Measurements from ENCODE around the gene XCR1.
"Not testable (repeated sequence)": the region's sequence is repeated elsewhere in the genome, so short reads cannot be mapped to it uniquely, and the experiment has no call there.

The XCR1 gene

DNA sequence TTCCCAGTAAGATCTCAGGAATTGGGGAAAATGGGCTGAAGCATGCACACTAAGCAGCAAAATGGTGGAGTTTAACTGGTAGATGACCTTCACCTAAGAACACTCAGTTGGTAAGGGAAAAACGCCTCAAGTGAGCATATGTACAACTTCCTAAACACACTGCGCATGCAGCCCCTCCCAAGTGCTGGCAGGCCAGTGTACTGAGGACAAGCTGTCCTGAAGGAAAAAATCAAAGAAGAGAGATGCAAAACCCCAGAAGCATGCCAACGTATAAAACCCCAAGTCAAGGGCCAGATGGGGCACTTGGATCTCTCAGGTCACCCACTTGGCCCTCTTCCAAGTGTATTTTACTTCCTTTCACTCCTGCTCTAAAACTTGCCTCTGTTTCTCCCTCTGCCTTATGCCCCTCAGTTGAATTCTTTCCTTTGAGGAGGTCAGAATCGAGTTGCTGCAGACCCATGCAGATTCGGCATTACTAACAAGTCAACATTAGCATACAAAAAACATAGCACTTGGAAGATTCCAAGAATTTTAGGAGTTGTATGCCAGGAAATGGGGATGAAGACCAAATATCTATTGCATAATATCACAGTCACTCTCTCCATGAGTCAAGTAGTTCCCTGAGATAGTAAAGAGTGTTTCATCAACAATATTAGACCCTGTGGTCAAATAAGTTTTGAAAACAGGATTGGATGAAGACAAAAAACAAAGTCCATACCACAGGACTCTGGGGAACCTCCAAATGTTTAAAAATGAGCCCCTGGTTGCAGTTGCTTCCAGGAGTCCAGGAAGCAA, 20.8 kb downstream of the XCR1 start:
- DNase-seq (ENCODE audit: low read depth in 2 of 2): no peak

DNA sequence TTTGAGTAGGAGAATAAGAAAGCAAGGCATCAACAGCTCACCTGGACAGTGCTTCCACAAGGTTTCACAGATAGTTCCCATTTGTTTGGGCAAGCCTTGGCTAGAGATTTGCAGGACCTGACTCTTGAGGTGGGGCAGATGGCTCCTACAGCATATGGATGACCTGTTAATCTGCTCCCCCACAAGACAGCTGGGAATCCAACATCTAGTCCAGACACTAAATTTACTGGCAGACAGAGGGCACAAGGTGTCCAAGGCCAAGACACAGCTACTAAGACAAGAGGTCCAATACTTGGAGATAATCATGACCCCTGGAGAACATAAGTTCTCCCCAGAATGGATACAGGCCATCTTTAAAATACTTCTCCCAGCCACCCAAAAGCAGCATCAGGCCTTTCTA, 23.6 kb downstream of the XCR1 start:
- DNase-seq (ENCODE audit: low read depth in 2 of 2): not testable (repeated sequence)

DNA sequence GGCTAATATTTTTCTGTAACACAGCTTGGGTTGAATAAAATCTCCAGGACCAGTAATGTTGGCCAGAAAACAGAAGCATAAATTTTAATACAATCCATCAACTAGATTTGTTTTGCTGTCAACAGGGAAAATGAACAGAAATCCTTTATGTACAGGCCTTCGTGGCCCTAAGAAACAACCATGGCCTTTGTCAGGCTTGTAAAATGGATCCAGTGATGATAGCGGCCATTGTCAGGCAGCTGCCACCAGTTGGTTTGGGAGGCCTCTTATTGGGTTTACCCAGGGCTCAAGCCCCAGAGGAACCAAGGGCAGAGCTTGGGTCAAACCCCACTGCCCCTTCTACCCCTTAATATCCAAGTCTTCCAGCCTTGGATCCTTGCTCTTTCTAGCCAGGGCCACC, 26.1 kb downstream of the XCR1 start:
- no peak for DNase-seq (ENCODE audit: low read depth in 2 of 2)

DNA sequence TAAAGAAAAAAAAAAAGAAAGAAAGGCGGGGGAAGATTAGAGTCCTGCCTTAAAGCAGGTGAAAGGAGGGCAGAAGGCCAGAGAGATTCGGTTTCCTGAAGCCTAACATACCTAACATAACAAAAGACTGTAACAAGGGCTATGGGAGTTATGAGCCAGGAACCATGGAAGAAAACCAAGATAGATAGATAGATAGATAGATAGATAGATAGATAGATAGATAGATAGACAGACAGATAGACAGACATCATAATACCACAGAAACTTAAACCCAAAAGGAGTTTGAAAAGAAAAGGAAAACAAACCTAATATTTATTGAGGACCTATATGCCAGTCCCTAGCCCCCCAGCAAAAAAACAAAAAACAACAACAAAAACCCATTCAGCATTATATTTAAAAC, 29.3 kb downstream of the XCR1 start:
- no peak for DNase-seq (ENCODE audit: low read depth in 2 of 2)

DNA sequence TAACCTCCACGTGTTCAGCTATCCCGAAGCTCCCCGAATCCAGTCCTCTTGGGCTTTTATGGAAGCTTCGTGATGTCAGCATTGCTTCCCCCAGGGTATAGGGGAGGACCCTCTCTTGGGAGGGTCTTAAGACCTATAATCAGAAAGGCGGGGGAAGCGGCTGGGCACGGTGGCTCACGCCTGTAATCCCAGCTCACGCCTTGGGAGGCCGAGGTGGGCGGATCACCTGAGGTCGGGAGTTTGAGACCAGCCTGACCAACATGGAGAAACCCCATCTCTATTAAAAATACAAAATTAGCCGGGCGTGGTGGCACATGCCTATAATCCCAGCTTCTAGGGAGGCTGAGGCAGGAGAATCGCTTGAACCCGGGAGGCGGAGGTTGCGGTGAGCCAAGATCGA, 29.8 kb downstream of the XCR1 start:
- DNase-seq (ENCODE audit: low read depth in 2 of 2): not testable (repeated sequence)

DNA sequence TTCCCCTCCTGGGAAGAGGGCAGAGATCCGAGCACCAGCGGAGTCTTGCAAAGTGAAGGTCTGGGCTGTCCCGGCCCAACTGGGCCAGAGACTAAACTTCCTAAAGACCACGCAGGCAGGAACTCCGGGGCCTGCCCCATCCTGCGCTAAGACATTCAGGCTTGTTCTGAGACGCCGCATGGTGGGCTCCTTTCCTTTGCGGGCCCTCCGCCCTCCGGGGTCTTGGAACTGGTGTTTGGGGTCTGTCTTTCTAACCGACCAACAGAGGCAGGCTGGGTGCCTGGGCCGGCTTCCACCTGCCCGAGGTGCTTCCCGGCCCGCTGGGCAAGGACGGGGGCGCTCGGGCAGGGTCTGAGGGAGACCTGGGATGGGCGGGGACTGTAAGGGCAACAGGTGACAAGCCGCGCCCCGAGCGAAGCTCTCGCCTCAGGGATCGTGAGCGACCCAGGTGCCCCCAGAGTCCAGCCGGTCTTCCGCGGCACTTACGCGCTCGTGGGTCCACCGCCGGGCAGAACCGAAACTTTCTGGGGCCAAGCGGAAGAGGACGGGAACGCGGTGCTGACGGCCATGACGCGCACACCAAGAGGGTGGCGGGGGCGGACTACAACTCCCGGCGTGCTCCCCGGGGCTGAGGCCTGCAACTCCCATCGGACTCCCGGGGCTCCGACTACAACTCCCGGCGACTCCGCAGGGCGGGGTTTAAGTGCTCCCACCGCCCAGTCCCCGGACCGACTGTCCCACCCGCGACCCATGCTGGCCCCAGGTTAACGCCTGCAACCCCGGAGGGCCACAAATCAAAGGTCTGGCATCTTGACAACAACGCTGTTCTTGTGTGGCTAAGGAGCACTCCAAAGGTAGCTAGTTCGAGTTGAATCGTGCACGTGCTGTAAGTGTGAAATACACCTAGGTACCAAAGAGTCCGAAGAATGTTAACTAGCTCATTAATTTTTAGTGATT, 31.8 kb downstream of the XCR1 start, which contains the start of gene FYCO1:
Gene FYCO1 (minus strand): TSS at position 589 of the 957 bp plus-strand sequence. CDS start 10,914 bp downstream, outside the sequence.
- peak; percentile 82 to 90 for DNase-seq (ENCODE audit: low read depth in 2 of 2)

DNA sequence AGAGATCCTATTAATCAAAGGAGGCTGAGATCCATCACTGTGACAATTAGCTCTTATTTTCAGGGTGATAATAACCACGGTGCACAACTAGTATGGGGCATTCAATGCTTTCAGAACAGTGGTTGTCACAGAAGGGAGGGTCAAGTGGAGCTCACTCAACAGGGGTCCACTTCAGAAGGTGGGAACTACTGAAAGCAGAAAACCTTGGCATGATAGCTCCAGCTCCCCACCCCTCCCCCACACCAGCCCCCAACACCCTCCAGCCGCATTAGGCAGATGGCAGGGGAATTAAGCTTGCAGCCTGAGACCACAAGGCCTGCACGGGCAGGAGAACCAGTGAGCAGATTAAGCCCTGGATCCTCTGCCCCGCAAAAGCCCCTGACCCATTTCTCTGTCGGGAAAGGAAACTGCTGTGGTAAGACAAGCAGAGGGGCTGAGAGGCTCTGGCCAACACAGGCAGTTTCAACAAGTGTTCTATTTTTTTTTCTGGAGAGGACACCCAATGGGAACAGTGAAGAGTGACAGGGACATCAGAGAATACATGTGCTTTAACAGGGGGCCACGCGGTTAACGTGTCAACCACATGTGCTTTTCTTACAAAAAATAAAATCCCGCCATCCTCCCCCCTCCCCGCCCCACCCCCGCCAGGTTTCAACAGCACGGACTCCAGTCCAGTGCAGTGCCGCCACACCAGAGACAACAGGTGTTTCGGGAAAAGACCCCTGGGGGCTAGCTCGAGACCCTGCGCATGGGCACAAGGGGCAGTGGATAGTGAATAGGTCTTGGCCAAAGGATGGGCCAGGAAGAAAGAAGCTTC, 32.7 kb downstream of the XCR1 start:
- peak in 1 of 2 donors; percentile 22 for DNase-seq (ENCODE audit: low read depth in 2 of 2)

DNA sequence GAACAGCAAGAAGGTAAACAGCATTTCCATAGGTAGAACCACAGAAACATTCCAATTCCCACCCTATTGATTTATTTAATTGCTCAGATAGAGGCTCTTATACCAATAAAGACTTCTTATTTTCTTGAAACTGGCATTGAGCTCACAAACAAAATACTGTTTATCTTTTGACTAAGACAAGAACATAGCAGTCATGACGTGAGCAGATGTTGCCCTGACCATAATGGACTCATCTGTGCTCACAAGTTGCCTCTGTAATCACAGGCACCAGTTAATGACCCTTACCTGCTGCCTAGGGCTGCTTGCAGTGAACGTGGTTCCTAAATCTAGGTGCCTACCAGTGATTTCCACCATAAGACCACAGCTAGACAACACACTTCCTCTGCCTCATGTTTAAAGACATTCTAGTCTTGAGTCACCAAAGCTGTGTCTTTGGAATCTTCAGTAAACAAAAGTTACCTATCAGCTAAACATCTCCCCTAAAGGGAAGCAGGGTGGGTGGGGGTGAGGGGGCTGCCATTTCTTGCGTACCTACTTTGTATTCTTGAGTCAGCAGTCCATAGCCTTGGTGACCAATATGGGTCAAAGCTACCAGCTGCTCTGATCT, 33.8 kb downstream of the XCR1 start:
- DNase-seq (ENCODE audit: low read depth in 2 of 2): no peak

DNA sequence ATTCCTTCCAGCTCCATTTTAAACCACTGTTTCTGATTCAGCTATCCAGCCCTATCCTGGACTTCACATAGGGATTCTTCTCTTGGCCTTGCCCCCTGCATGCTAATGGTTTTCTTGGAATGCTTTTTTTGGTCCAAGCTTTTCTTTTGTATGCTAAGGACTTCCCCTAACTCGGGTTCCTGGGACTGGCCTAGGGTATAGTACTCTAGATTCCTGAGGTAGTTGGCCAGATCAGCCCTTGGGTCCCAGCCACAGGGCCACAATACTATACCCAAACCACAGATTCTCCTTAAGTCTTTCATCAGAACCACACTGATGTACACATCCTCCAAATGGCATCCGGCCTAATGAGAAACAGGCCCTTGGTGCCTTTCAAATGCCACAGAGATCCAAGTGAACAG, 34.5 kb downstream of the XCR1 start:
- no peak for DNase-seq (ENCODE audit: low read depth in 2 of 2)

DNA sequence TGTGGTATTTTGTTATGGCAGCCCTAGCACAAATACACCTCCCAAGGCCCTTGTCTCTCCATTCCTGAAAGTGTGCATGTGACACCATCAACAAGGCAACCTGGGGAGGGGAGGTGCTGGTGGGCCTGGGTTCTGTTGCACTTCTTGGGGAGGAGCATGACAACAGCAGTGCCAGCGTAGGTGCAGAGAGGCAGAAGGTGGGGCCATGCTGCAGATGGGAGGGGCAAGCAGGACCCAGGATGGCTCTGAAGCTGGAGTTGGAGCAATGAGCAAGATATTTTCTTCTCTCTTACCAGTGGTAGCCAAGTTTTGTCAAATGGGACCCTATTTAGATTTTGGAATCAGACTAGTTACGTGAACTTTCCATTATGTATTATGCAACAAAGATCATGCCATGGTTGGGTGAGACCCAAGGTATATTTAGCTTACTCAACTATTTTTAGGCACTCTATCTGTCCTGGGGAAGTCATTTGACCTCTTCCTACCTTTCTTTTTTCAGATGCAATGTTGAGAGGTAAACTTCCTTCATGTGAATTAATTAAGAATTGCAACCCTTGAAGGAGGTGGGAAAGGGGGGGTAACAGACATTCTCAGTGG, 35.1 kb downstream of the XCR1 start:
- DNase-seq (ENCODE audit: low read depth in 2 of 2): no peak

DNA sequence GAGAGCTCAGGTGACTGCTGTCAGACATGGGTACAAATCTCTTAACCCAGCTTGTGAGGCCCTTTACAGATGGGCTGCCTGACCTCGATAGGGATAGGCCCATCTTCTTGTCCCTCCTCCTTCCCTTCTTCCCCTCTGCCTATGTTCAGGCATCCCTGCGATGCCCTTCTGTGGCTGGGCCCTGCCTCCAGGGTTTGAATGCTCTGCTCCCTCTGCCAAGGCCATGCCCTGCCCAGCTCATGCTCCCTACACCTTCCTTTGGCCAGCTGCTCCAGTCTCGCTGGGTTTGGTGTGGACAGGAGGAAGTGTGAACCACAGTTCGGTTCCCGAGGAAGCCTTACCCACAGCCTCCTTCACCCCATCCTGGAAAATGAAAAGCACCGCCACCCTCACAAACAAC, 35.9 kb downstream of the XCR1 start:
- no peak for DNase-seq (ENCODE audit: low read depth in 2 of 2)

DNA sequence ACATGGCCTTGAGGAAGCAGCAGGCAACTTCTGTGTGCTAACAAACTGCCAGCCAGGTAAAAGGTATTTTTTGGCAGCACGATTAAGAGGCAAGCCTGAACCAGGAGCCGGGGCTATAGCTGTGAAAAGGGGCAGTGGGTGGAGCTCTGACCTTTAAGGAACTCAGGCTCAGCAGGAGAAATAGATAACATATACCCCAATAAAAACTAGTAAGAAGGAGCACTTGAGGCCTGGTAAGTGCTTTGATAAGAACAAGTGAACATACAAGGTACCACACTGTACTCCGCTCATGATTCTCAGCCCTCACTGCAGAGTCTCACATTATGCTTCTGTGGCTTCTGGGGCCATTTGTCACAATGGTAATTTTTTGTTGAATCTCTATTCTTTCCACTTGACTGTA, 37.1 kb downstream of the XCR1 start:
- no peak for DNase-seq (ENCODE audit: low read depth in 2 of 2)

DNA sequence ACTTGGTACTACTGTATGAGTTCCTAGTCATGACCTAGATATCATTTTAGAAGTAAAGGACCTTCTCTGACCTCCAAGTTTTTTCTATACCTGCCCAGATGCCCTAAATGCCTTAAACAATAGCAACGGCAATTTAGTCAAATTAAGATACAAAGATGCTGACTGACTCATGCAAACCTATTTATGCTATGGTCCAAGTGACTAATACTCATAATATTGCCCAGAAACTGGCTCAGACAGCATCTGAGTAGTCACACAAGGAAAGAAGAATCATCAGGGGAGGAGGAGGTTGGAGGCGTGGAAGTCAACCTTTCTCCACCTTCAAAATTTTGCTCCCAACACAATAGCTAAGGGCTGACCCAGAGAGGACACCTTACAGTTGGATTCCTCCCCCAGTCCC, 38.5 kb downstream of the XCR1 start:
- no peak for DNase-seq (ENCODE audit: low read depth in 2 of 2)

DNA sequence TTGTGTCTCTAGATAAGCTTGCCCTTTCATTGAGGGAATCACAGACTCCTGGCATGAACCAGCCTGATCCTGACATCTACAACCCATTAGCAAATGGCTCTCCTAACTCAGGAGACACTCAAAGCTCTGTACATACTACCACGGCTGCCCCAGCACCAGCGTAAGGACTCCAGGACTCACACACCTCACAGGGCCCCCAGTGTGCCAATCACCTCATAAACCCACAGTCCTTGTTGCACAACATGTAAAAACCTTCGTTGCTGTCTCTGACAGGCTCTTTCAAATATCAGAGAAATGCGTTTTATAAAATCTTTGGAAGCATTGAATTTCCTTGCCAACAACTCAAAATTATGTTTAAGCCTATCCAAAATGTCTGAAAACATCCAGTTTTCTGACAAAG, 38.9 kb downstream of the XCR1 start:
- no peak for DNase-seq (ENCODE audit: low read depth in 2 of 2)

DNA sequence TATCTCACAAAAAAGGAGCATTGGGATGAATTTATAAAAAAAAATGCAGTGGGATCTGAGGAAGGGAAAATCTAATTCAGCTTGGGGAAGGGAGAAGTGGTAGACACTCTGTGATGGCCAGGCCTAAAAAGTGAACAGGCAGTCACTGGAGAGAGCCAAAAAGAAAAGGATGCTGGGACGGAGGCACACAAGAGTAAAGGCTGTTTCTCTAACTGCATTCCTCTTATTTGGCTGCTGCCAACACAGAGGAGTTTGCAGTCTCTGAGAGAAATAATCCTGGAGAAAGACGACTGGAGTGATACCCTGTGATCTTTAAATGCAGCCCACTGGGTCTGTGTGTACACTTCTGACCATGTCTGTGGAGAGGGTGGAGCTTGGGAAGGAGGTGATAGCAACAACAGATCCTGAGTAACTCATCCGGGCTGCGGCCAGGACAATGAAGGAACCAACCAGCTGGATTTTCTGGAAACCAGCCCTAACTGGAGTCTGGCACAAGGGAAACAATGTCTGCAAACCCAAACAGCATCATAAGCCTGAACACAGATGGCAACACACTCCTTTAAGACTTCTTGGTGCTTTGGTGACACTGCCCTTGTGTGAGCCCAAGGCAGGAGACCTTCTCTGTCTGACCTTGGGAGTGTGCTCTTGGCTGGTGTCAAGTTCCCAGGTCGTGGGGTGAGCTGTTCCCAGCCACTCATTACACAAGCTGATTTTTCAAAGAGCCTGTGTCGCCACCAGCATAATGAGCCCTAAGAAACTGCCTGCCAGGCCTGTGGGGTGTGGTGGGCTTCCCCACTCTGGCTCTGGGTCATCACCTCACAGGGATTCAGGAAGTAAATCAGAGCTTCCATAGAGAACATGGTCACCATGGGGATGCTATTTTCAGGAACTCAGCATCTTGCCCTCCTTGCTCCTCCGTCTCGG, 39.7 kb downstream of the XCR1 start:
- no peak for DNase-seq (ENCODE audit: low read depth in 2 of 2)

DNA sequence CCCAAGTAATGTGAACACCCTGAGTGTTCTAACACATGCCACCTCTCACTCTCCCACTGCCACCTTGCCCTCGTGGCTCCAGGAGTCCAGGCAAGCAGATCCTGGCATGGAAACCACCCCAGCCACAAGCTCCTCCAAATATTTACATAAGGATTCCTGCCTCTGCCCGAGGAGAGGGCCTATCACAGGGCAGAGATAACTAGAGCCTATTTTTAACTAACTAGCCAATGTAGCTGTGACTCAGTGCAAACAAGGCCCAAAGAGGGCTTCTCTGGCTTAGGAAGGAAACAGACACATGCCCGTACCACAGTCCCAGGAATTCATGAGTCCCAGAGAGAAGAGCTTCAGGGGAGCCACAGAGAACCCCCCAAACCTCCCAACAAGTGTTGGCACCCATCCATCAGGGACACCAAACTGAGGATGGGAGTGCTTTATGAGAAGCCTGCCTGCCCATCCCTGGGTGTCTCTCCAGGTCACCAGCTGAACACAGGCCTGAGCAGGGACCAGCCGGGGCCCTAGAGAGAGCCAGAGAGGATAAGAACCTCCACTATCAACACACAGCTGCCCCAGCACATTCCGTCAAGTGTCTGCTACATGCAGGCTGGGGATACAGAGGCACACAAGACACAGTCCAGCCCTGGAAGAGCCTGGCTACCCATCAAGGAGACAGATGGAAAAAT, 40.8 kb downstream of the XCR1 start:
- DNase-seq (ENCODE audit: low read depth in 2 of 2): no peak

DNA sequence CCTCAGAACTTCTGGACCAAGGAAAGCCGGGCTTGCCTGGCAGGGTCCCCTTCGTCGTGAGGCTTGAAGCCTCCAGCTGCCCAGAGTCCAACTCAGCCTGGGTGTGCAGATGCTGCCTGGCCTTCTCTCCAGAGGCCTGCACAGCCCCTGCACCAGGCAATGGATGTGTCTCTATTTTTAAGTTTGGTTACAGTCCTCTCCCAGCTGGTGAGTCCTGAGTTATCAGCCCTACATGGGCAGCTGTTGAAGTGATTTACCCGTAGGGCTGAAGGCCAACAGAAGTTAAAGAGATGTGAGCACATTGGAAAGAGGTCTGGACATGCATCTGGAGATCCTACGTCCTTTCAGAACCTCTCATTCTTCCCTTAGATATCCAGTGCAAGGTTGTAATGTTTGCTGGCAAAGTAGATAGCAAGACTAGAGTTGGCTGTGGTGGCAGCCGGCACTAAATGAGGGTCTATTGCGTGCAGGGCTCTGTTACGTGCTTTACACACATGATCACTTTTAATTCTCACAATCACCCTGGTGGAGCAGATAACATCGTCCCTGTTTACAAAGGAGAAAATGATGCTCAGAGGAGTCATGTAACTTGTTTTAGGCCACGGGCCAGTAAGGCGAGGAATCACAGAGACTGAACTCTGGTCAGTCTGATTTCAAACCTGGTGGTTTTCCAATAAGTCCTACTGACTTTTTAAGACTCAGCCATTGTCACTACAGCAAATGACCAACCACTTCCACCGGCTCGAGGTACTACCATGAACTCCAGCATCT, 41.6 kb downstream of the XCR1 start:
- no peak for DNase-seq (ENCODE audit: low read depth in 2 of 2)
